Femur (tissue), 1 donor: ENCODE measurements around the gene GRM8.

Experiments
- DNase-seq: peaks from one replicate; pipeline ENCODE4 v3.0.0-alpha.2; 2017

The GRM8 gene

DNA sequence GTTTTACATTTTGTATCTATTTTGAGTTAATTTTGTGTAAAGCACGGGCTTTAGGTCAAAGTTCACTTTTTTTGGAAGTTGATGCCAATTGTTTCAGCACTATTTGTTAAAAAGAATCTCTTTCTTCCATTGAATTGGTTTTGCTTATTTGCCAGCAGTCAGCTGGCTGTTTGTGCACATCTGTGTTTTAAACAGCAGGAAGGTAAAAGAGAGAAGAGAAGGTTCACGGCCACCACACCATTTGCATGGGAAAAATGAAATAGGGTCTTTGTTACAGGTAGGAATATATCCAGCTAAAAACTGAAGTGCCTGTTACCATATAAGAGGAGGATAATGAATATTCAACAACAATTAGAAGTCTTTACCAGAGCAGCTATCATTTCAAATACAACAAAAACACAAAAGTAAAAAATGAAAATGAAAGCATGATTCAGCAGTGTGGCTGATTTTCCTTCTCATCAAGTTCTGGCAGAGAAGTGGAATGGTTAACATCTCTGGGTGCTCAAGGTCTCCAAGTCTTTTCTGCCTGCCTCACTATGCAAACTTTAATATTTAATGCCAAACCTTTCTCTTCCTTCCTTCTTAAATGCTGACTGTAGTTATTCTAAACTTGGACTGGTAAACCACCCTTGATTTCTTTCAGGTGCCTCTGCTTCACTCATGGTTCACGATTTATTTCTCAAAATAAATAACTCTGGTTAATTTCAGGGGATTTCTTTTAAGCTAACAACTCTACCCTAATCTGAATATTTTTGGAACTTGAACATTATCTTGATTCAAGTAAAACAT is 841.5 kb downstream of the GRM8 start:
- DNase-seq = no peak

GRCh38 chr7:126403040-126403439 is 849.7 kb downstream of the GRM8 start:
- no peak for DNase-seq

DNA sequence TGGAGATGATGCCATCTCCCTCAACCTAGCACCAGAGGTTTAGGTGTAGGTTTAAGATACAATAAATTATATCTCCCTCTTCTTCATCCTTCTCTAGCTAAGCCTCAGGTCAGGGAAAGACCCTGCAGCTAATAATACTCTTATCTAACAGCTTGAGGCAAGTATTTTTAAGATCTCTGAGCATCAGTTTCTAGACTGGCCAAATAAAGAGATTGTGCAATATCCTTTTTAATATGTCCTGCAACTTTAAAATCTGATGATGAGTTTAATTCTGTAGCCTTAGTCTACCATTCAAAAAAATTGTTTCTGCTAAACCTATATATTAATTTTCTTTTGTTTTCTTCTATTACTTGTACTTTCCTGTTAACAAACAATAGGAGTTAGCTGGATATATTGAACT is 850.8 kb downstream of the GRM8 start:
- DNase-seq = no peak

DNA sequence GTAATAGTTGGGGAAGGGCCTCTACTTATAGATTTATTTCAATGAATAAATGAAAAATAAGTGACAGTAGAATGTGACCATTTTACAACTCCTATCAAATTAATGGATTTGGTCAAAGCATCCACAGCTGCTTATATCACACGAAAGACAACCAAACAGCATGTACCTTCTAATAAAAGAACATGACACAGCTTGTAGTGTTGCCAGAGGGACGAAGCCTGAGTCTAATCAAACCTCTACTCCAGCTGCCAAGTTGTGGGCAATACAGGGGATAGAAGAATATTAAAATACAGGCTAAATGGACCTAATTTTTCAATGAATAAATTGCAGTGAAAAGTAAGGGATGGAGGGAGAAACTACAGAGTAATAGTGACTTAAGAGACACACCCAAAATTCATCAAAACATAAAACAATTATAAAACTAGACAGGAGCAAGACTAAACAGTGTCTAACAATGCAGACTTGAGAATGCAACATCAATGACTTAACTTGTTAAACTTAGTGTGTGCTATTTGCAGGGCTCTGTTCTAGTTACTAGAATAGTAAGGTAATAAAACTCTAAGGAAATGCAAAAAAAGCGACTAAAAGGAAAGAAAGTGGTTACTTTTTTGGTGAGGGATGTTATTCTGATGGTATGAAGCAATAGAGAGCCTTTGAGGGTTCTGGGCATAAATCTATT is 853.8 kb downstream of the GRM8 start:
- no peak for DNase-seq

- no peak for DNase-seq
These were observed 854.5 kb downstream of the GRM8 start for GRCh38 chr7:126398285-126398684.

GRCh38 chr7:126394406-126394805 is 858.3 kb downstream of the GRM8 start:
- no peak for DNase-seq
